Measurements from ENCODE around the gene MOB1B. TPM values are rescaled to one million over a fixed set of nuclear protein-coding genes. Genes with fewer than 3 reads are reported as not detected.
"Not testable (repeated sequence)": the region's sequence is repeated elsewhere in the genome, so short reads cannot be mapped to it uniquely, and the experiment has no call there.

The MOB1B gene
- total RNA-seq, 1 donor = 14.1 TPM

GRCh38 chr4:71011451-71011850, 109.3 kb downstream of the MOB1B start:
- H2AFZ ChIP-seq (ENCODE audit: low read length) = no peak overlapping the region
- no peaks in the 10 kb centered on the region for H4K20me1 ChIP-seq (ENCODE audit: insufficient read depth, low read length)
- H3K9me3 ChIP-seq (ENCODE audit: low read depth, low read length) = no peaks in the 10 kb centered on the region
- no peaks in the 10 kb centered on the region for H3K27me3 ChIP-seq (ENCODE audit: insufficient read depth, low read length)
- no peaks in the 10 kb centered on the region for H3K36me3 ChIP-seq (ENCODE audit: insufficient read depth, low read length)
- TF ChIP-seq, protein P1, sequence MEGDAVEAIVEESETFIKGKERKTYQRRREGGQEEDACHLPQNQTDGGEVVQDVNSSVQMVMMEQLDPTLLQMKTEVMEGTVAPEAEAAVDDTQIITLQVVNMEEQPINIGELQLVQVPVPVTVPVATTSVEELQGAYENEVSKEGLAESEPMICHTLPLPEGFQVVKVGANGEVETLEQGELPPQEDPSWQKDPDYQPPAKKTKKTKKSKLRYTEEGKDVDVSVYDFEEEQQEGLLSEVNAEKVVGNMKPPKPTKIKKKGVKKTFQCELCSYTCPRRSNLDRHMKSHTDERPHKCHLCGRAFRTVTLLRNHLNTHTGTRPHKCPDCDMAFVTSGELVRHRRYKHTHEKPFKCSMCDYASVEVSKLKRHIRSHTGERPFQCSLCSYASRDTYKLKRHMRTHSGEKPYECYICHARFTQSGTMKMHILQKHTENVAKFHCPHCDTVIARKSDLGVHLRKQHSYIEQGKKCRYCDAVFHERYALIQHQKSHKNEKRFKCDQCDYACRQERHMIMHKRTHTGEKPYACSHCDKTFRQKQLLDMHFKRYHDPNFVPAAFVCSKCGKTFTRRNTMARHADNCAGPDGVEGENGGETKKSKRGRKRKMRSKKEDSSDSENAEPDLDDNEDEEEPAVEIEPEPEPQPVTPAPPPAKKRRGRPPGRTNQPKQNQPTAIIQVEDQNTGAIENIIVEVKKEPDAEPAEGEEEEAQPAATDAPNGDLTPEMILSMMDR (IDR thresholded peaks at IDR 0.05; ENCODE audit: extremely low read depth, low read depth, low read length) = no peak
- H3K4me3 ChIP-seq (ENCODE audit: insufficient read depth, low read length) = no peak overlapping the region
- H3K4me2 ChIP-seq (ENCODE audit: insufficient read depth, low read length) = no peak overlapping the region
- no peak overlapping the region for H3K27ac ChIP-seq (ENCODE audit: low read depth, low read length)
- DNase-seq (ENCODE audit: insufficient read length, low spot score, missing footprints) = no peak
- H3K4me1 ChIP-seq (ENCODE audit: insufficient read depth, low read length) = peaks cover 20% of the 10 kb centered on the region
- H3K79me2 ChIP-seq (ENCODE audit: insufficient read depth, low read length) = peaks cover 31% of the 10 kb centered on the region

- H3K27me3 ChIP-seq (ENCODE audit: insufficient read depth, low read length); H3K4me1 ChIP-seq (ENCODE audit: insufficient read depth, low read length); H3K4me2 ChIP-seq (ENCODE audit: insufficient read depth, low read length); H3K27ac ChIP-seq (ENCODE audit: low read depth, low read length); H3K9me3 ChIP-seq (ENCODE audit: low read depth, low read length); H3K4me3 ChIP-seq (ENCODE audit: insufficient read depth, low read length); H3K36me3 ChIP-seq (ENCODE audit: insufficient read depth, low read length); H2AFZ ChIP-seq (ENCODE audit: low read length); H4K20me1 ChIP-seq (ENCODE audit: insufficient read depth, low read length); DNase-seq (ENCODE audit: insufficient read length, low spot score, missing footprints): not testable (repeated sequence)
- peaks cover 14% of the 10 kb centered on the region for H3K79me2 ChIP-seq (ENCODE audit: insufficient read depth, low read length)
Observed at GRCh38 chr4:71017391-71017790, 115.2 kb downstream of the MOB1B start.

- TF ChIP-seq, protein P1 (IDR thresholded peaks at IDR 0.05; ENCODE audit: extremely low read depth, low read depth, low read length) = no peak
- no peaks in the 10 kb centered on the region for H3K9me3 ChIP-seq (ENCODE audit: low read depth, low read length)
- peaks cover 15% of the 10 kb centered on the region for H3K79me2 ChIP-seq (ENCODE audit: insufficient read depth, low read length)
- H2AFZ ChIP-seq (ENCODE audit: low read length) = no peak overlapping the region
- H3K36me3 ChIP-seq (ENCODE audit: insufficient read depth, low read length) = no peaks in the 10 kb centered on the region
- H3K27ac ChIP-seq (ENCODE audit: low read depth, low read length) = no peak overlapping the region
- no peak overlapping the region for H3K4me2 ChIP-seq (ENCODE audit: insufficient read depth, low read length)
- no peak overlapping the region for H3K4me3 ChIP-seq (ENCODE audit: insufficient read depth, low read length)
- H3K27me3 ChIP-seq (ENCODE audit: insufficient read depth, low read length) = no peaks in the 10 kb centered on the region
- peaks cover 6% of the 10 kb centered on the region for H3K4me1 ChIP-seq (ENCODE audit: insufficient read depth, low read length)
- DNase-seq (ENCODE audit: insufficient read length, low spot score, missing footprints) = peak; percentile 8
- H4K20me1 ChIP-seq (ENCODE audit: insufficient read depth, low read length) = no peaks in the 10 kb centered on the region
Observed at GRCh38 chr4:71020611-71021010, 118.4 kb downstream of the MOB1B start.

DNA sequence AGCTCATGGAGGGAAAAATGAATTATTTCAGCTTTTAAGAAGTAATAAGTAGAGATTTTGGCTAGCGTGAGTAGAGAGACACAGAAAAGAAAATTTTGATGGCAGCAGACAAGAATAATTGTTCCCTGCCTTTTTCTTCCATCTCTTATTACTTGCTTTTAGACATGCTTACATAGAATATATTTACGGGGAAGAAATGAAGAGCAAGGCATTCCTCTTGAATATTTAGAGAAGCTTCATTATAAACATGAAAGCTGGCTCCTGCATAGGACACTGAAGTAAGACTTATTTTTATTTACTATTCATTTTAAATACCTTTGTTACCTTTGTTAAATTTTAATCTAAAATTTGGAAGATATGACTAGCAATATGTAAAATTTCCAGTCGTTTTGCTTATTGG, 123.5 kb downstream of the MOB1B start:
- TF ChIP-seq, protein P1 (IDR thresholded peaks at IDR 0.05; ENCODE audit: extremely low read depth, low read depth, low read length) = no peak
- Histone ChIP-seq H3K4me1 (ENCODE audit: insufficient read depth, low read length) (peaks cover 15% of the 10 kb centered on the region), H3K9me3 (ENCODE audit: low read depth, low read length) (no peaks in the 10 kb centered on the region), H4K20me1 (ENCODE audit: insufficient read depth, low read length) (no peaks in the 10 kb centered on the region), H3K4me3 (ENCODE audit: insufficient read depth, low read length) (no peak overlapping the region), H3K79me2 (ENCODE audit: insufficient read depth, low read length) (peaks cover 8% of the 10 kb centered on the region), H2AFZ (ENCODE audit: low read length) (no peak overlapping the region), H3K27me3 (ENCODE audit: insufficient read depth, low read length) (no peaks in the 10 kb centered on the region), H3K27ac (ENCODE audit: low read depth, low read length) (peak overlapping the region; percentile 55), H3K36me3 (ENCODE audit: insufficient read depth, low read length) (peaks cover 5% of the 10 kb centered on the region), H3K4me2 (ENCODE audit: insufficient read depth, low read length) (peak overlapping the region; percentile 28)
- DNase-seq (ENCODE audit: insufficient read length, low spot score, missing footprints) = no peak

Data from osteoblast (primary cell).